ENCODE results near the gene KLHL2.
A peak's percentile ranks its signal among the peaks of the same experiment; 100 is the strongest.

KLHL2 gene

DNA sequence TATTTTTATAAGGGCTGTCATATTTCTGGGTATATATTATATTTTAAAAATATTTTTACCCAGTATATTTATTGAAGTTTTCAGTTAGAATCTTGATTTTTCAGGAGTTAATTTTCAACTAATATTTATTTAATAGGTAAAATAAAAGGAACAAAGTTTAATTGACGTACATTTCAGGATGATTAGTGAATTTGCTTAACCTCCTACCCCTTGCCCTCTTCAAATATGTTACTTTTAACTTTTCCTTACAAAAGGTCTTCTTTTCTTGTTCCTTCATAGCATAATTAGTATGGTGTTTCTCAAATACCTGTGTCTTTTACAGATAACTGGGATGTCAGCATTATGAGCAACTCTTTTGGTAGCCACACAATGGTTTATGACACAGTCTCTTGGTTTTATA is 95.3 kb downstream of the KLHL2 start:
- Histone ChIP-seq H3K9me3 (ENCODE audit: control insufficient read depth in 2 of 2, low read length in 2 of 2) (no peaks in the 10 kb centered on the region), H3K9ac (ENCODE audit: low read depth in 1 of 2, low read length in 2 of 2) (no peak overlapping the region), H3K4me3 (ENCODE audit: low read length in 2 of 2) (no peak overlapping the region), H3K4me1 (ENCODE audit: control insufficient read depth in 2 of 2, insufficient read depth in 2 of 2, low read length in 2 of 2) (no peaks in the 10 kb centered on the region), H3K36me3 (ENCODE audit: control insufficient read depth in 2 of 2, insufficient read depth in 2 of 2, low read length in 2 of 2) (peaks cover 0 to 5% of the 10 kb centered on the region in 2 donors), H3K27ac (ENCODE audit: low read depth in 2 of 2, low read length in 2 of 2) (no peak overlapping the region), H3K27me3 (ENCODE audit: control insufficient read depth in 2 of 2, insufficient read depth in 2 of 2, low read length in 2 of 2) (no peaks in the 10 kb centered on the region)

DNA sequence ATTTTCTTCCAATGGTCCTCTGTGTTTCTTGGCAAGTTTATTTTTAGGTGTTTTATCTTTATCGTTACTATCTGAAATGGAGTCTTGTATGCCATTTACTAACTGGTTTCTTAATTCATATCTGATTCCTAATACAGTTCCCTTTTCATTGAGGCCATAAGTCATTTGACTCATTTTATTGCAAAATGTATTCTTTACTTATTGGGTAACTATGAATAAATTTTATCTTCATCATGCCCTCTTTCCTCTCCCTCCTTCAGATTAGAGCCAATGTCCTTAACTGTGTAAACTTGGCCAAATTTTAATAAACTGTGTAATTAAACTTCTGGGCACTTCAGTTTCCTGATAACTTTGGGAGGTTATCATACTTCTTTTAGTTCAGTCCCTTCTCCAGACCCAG is 100.8 kb downstream of the KLHL2 start:
- peaks cover 4 to 10% of the 10 kb centered on the region in 2 donors for H3K36me3 ChIP-seq (ENCODE audit: control insufficient read depth in 2 of 2, insufficient read depth in 2 of 2, low read length in 2 of 2)
- no peak overlapping the region for H3K4me3 ChIP-seq (ENCODE audit: low read length in 2 of 2)
- H3K9ac ChIP-seq (ENCODE audit: low read depth in 1 of 2, low read length in 2 of 2): no peak overlapping the region
- no peaks in the 10 kb centered on the region for H3K4me1 ChIP-seq (ENCODE audit: control insufficient read depth in 2 of 2, insufficient read depth in 2 of 2, low read length in 2 of 2)
- H3K27me3 ChIP-seq (ENCODE audit: control insufficient read depth in 2 of 2, insufficient read depth in 2 of 2, low read length in 2 of 2): no peaks in the 10 kb centered on the region
- no peak overlapping the region for H3K27ac ChIP-seq (ENCODE audit: low read depth in 2 of 2, low read length in 2 of 2)
- H3K9me3 ChIP-seq (ENCODE audit: control insufficient read depth in 2 of 2, low read length in 2 of 2): no peaks in the 10 kb centered on the region

DNA sequence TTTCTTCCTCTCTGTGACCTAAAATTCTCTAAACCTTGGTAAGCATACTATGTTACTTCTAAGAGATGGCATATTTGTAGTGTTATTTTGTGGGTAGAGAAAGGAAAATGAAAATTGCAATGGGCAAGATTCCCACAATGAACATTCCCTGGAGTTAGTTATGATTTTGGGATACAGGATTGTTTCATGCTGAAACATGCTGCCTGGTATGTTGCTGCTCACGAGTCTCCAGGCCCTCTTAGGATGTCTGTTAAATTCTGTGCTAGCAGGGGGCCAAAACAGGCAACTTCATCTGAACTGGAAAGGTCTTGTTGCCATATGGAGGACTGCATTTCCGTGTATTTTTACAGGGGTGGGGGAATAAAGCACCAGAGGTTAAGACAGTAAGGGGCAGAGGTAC is 101.2 kb downstream of the KLHL2 start:
- no peaks in the 10 kb centered on the region for H3K4me1 ChIP-seq (ENCODE audit: control insufficient read depth in 2 of 2, insufficient read depth in 2 of 2, low read length in 2 of 2)
- no peaks in the 10 kb centered on the region for H3K9me3 ChIP-seq (ENCODE audit: control insufficient read depth in 2 of 2, low read length in 2 of 2)
- H3K27ac ChIP-seq (ENCODE audit: low read depth in 2 of 2, low read length in 2 of 2): no peak overlapping the region
- H3K4me3 ChIP-seq (ENCODE audit: low read length in 2 of 2): no peak overlapping the region
- H3K36me3 ChIP-seq (ENCODE audit: control insufficient read depth in 2 of 2, insufficient read depth in 2 of 2, low read length in 2 of 2): peaks cover 4 to 10% of the 10 kb centered on the region in 2 donors
- H3K27me3 ChIP-seq (ENCODE audit: control insufficient read depth in 2 of 2, insufficient read depth in 2 of 2, low read length in 2 of 2): no peaks in the 10 kb centered on the region
- H3K9ac ChIP-seq (ENCODE audit: low read depth in 1 of 2, low read length in 2 of 2): no peak overlapping the region

DNA sequence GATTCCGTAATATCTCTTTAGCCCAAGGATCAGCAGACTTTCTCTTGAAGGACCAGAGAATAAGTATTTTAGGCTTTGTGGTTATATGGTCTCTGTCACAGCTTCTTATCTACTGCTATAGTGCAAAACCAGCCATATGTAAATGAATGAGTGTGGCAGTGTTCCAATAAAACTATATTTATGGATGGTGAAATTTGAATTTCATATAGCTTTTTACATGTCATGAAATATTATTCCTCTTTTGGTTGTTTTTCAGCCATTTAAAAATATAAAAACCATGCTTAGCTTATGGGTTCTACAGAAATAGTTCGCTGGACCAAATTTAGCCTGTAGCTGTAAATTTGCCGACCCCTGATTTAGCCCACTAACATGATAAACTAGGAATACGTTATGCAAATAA is 102.1 kb downstream of the KLHL2 start:
- Histone ChIP-seq H3K4me1 (ENCODE audit: control insufficient read depth in 2 of 2, insufficient read depth in 2 of 2, low read length in 2 of 2) (no peaks in the 10 kb centered on the region), H3K27me3 (ENCODE audit: control insufficient read depth in 2 of 2, insufficient read depth in 2 of 2, low read length in 2 of 2) (no peaks in the 10 kb centered on the region), H3K9me3 (ENCODE audit: control insufficient read depth in 2 of 2, low read length in 2 of 2) (no peaks in the 10 kb centered on the region), H3K4me3 (ENCODE audit: low read length in 2 of 2) (no peak overlapping the region), H3K36me3 (ENCODE audit: control insufficient read depth in 2 of 2, insufficient read depth in 2 of 2, low read length in 2 of 2) (peaks cover 4 to 10% of the 10 kb centered on the region in 2 donors), H3K27ac (ENCODE audit: low read depth in 2 of 2, low read length in 2 of 2) (no peak overlapping the region), H3K9ac (ENCODE audit: low read depth in 1 of 2, low read length in 2 of 2) (no peak overlapping the region)

DNA sequence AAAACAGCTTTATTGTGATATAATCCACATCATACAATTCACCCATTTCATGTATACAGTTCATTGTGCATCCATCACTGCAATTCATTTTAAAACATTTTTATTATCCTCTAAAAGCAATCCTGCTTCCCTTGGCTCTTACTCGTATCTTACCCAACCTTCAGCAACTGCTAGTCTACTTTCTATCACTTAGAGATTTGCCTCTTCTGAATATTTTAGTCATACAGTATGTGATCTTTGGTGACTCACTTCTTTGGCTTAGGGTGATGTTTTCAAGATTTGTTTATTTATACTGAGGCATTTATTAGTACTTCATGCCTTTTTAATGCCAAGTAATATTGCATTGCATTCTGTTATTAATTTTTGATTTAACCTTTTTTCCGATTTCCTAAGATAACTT is 105.1 kb downstream of the KLHL2 start:
- Histone ChIP-seq H3K4me3 (ENCODE audit: low read length in 2 of 2) (no peak overlapping the region), H3K36me3 (ENCODE audit: control insufficient read depth in 2 of 2, insufficient read depth in 2 of 2, low read length in 2 of 2) (peaks cover 4 to 10% of the 10 kb centered on the region in 2 donors), H3K9me3 (ENCODE audit: control insufficient read depth in 2 of 2, low read length in 2 of 2) (no peaks in the 10 kb centered on the region), H3K4me1 (ENCODE audit: control insufficient read depth in 2 of 2, insufficient read depth in 2 of 2, low read length in 2 of 2) (no peaks in the 10 kb centered on the region), H3K27me3 (ENCODE audit: control insufficient read depth in 2 of 2, insufficient read depth in 2 of 2, low read length in 2 of 2) (no peaks in the 10 kb centered on the region), H3K27ac (ENCODE audit: low read depth in 2 of 2, low read length in 2 of 2) (no peak overlapping the region), H3K9ac (ENCODE audit: low read depth in 1 of 2, low read length in 2 of 2) (no peak overlapping the region)

DNA sequence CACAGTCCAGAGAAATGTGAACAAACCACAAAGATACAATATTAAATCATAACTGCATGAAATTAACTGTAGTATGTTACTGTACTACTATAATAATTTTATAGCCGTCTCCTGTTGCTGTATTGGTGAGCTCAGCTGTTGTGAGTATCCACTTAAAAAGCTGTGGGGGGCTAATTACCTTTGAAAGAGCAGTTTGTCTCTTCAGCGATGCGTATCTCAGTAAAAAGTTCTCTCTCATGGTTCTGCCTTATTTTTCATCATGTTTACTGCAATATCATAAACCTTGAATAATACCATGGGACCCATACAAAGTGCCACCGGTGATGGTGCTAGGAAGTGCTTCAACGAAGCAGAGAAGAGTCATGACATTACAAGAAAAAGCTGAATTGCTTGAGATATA is 111.7 kb downstream of the KLHL2 start:
- no peaks in the 10 kb centered on the region for H3K9me3 ChIP-seq (ENCODE audit: control insufficient read depth in 2 of 2, low read length in 2 of 2)
- no peak overlapping the region for H3K9ac ChIP-seq (ENCODE audit: low read depth in 1 of 2, low read length in 2 of 2)
- no peaks in the 10 kb centered on the region for H3K27me3 ChIP-seq (ENCODE audit: control insufficient read depth in 2 of 2, insufficient read depth in 2 of 2, low read length in 2 of 2)
- H3K4me3 ChIP-seq (ENCODE audit: low read length in 2 of 2): no peak overlapping the region
- no peak overlapping the region for H3K27ac ChIP-seq (ENCODE audit: low read depth in 2 of 2, low read length in 2 of 2)
- no peaks in the 10 kb centered on the region for H3K4me1 ChIP-seq (ENCODE audit: control insufficient read depth in 2 of 2, insufficient read depth in 2 of 2, low read length in 2 of 2)
- H3K36me3 ChIP-seq (ENCODE audit: control insufficient read depth in 2 of 2, insufficient read depth in 2 of 2, low read length in 2 of 2): no peaks in the 10 kb centered on the region

DNA sequence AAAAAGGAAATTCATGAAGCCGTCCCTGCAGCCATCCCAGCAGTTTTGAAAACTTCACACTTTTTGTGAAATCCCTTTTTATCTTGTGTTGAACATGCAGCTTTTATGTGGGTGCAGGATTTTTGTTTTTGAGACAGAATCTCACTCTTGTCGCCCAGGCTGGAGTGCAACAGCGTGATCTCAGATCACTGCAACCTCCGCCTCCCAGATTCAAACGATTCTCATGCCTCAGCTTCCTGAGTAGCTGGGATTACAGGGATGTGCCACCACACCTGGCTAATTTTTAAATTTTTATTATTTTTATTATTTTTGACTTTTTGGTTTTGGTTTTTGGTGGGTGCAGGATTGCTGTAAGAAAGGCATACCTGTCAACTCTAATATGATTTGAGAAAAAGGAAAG is 112.1 kb downstream of the KLHL2 start:
- no peaks in the 10 kb centered on the region for H3K4me1 ChIP-seq (ENCODE audit: control insufficient read depth in 2 of 2, insufficient read depth in 2 of 2, low read length in 2 of 2)
- H3K27me3 ChIP-seq (ENCODE audit: control insufficient read depth in 2 of 2, insufficient read depth in 2 of 2, low read length in 2 of 2): no peaks in the 10 kb centered on the region
- no peak overlapping the region for H3K4me3 ChIP-seq (ENCODE audit: low read length in 2 of 2)
- H3K36me3 ChIP-seq (ENCODE audit: control insufficient read depth in 2 of 2, insufficient read depth in 2 of 2, low read length in 2 of 2): no peaks in the 10 kb centered on the region
- H3K9me3 ChIP-seq (ENCODE audit: control insufficient read depth in 2 of 2, low read length in 2 of 2): no peaks in the 10 kb centered on the region
- H3K9ac ChIP-seq (ENCODE audit: low read depth in 1 of 2, low read length in 2 of 2): no peak overlapping the region
- no peak overlapping the region for H3K27ac ChIP-seq (ENCODE audit: low read depth in 2 of 2, low read length in 2 of 2)

DNA sequence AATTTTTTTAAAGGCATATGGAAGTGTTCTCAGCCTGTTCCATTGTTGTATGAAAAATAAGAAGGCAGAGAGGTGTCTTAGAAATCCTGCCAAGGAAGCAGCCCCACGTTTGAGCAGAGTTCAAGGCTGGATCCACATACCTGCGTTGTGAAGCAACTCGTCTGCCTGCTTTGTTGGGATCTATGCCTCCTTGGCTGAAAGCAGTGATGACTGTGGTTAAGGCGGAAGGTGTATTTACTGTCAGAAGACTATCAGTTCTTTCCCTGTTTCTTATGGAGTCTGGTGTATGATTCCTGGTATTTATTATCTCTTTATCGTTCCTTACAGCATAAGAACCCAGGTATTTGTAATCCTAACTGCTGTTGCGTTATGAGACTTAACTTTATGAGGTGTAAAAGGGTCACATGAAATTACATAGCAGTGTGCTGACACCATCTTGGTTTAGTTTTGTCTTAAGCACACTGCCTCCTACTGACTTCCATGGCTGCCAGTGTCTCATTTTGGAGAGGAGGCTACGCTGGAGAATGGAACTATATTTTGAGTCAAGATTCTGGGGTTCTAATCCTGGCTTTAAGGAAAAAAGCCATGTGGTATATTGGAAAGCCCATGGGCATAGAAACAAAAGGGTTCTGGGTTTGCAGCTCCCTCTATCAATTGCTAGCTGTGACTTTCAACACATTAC is 117.0 kb downstream of the KLHL2 start:
- no peak overlapping the region for H3K27ac ChIP-seq (ENCODE audit: low read depth in 2 of 2, low read length in 2 of 2)
- peaks cover 11 to 14% of the 10 kb centered on the region in 2 donors for H3K4me1 ChIP-seq (ENCODE audit: control insufficient read depth in 2 of 2, insufficient read depth in 2 of 2, low read length in 2 of 2)
- no peak overlapping the region for H3K4me3 ChIP-seq (ENCODE audit: low read length in 2 of 2)
- no peak overlapping the region for H3K9ac ChIP-seq (ENCODE audit: low read depth in 1 of 2, low read length in 2 of 2)
- H3K36me3 ChIP-seq (ENCODE audit: control insufficient read depth in 2 of 2, insufficient read depth in 2 of 2, low read length in 2 of 2): no peaks in the 10 kb centered on the region
- H3K27me3 ChIP-seq (ENCODE audit: control insufficient read depth in 2 of 2, insufficient read depth in 2 of 2, low read length in 2 of 2): no peaks in the 10 kb centered on the region
- H3K9me3 ChIP-seq (ENCODE audit: control insufficient read depth in 2 of 2, low read length in 2 of 2): no peaks in the 10 kb centered on the region

DNA sequence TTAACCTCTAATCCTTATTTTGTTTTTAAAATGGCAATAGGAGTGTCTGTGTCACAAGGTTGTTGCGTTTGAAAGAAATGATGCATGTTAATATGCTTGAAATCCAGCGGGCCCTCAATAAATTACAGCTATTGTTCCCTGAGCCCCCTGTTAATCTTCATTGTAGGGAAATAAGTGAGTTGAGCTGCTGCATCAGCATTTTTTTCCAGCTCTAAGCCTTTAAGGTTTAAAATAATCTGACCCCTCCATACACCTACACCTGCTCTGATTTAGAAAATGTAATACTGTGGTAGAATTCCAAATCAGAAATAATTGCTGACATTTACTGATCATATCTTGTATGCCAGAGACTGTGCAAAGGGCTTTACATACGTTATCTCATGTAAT is 117.5 kb downstream of the KLHL2 start:
- H3K36me3 ChIP-seq (ENCODE audit: control insufficient read depth in 2 of 2, insufficient read depth in 2 of 2, low read length in 2 of 2): no peaks in the 10 kb centered on the region
- H3K27me3 ChIP-seq (ENCODE audit: control insufficient read depth in 2 of 2, insufficient read depth in 2 of 2, low read length in 2 of 2): no peaks in the 10 kb centered on the region
- H3K9me3 ChIP-seq (ENCODE audit: control insufficient read depth in 2 of 2, low read length in 2 of 2): no peaks in the 10 kb centered on the region
- H3K4me1 ChIP-seq (ENCODE audit: control insufficient read depth in 2 of 2, insufficient read depth in 2 of 2, low read length in 2 of 2): peaks cover 11 to 14% of the 10 kb centered on the region in 2 donors
- no peak overlapping the region for H3K27ac ChIP-seq (ENCODE audit: low read depth in 2 of 2, low read length in 2 of 2)
- H3K9ac ChIP-seq (ENCODE audit: low read depth in 1 of 2, low read length in 2 of 2): no peak overlapping the region
- no peak overlapping the region for H3K4me3 ChIP-seq (ENCODE audit: low read length in 2 of 2)

DNA sequence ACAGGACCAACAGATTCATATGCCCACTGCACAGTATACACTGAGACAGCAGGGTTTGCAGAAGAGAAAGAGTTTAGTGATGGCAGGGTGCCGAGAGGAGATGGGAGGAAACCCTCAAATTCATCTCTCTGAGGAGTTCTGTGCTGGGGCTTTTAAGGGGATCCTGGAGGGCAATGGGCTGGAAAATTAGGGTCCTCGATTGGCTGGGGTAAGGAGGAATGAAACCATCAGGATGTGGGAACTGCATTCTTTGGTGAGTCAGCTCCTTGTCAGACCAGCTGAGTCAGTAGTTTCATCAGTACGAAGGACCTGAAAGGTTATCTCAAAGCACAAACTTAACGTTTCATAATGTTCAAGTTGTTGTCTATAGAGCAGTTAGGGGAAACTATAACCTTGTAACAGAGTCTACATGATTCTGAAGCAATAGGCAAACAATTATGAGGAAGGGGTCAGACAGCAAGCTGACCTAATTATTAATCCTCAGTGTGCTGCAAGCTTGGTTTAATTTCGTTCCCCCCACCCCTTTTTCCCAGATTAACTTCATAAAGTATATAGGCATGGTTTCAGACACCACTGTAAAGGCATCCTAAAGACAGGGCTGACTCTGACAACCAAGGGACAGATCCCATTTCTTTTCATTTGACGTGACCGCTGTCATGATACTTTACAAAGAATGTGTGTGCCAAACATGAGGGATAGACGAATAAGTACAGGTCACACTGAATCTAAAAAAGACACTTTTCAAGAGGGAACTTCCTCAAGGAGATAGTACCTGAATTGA is 118.6 kb downstream of the KLHL2 start:
- H3K27ac ChIP-seq (ENCODE audit: low read depth in 2 of 2, low read length in 2 of 2): no peak overlapping the region
- H3K36me3 ChIP-seq (ENCODE audit: control insufficient read depth in 2 of 2, insufficient read depth in 2 of 2, low read length in 2 of 2): no peaks in the 10 kb centered on the region
- H3K9me3 ChIP-seq (ENCODE audit: control insufficient read depth in 2 of 2, low read length in 2 of 2): no peaks in the 10 kb centered on the region
- H3K4me3 ChIP-seq (ENCODE audit: low read length in 2 of 2): peak overlapping the region; percentile 80 to 95
- no peak overlapping the region for H3K9ac ChIP-seq (ENCODE audit: low read depth in 1 of 2, low read length in 2 of 2)
- H3K27me3 ChIP-seq (ENCODE audit: control insufficient read depth in 2 of 2, insufficient read depth in 2 of 2, low read length in 2 of 2): no peaks in the 10 kb centered on the region
- peaks cover 11 to 14% of the 10 kb centered on the region in 2 donors for H3K4me1 ChIP-seq (ENCODE audit: control insufficient read depth in 2 of 2, insufficient read depth in 2 of 2, low read length in 2 of 2)
